Prostate gland (tissue), 2 donors: ENCODE data around the gene RNF151.

Experiments
- CTCF ChIP-seq, 4 experiments: fragments of 200-600 bp in 2 of 4; fragments of 450-650 bp in 2 of 4; sonication (generic) in 2 of 4; IDR thresholded peaks; 1 replicate in 3 of 4; 2 replicates in 1 of 4; pipeline ENCODE4 v1.5.1; 2016 to 2019; ENCODE audit warnings: antibody characterized with exemption in 4 of 4, mild to moderate bottlenecking in 2 of 4, moderate library complexity in 2 of 4
- POLR2A ChIP-seq: fragments of 450-650 bp; IDR thresholded peaks from one replicate; pipeline ENCODE4 v1.6.1; 2016; ENCODE audit warnings: antibody characterized with exemption, mild to moderate bottlenecking

- TF ChIP-seq POLR2A (no peak), CTCF (IDR thresholded peaks at IDR 0.05) (no peak)
Observed at GRCh38 chr16:1924095-1924494, 42.6 kb upstream of the RNF151 start.
